ENCODE measurements around the gene LLCFC1.

GRCh38 chr7:142948603-142949002 lies 9.3 kb downstream of the LLCFC1 start:
- TF ChIP-seq CTCF (IDR thresholded peaks at IDR 0.05) (no peak), POLR2A (IDR thresholded peaks at IDR 0.05) (no peak)

Measured in adrenal gland (tissue), 5 donors.